COLO829 (cell line): ENCODE data around the gene CISH.

Source experiments
- DNase-seq: peaks from one replicate; pipeline ENCODE4 v3.0.0; 2012; ENCODE audit warnings: low spot score

Gene CISH

GRCh38 chr3:50637011-50637410, 25.4 kb upstream of the CISH start:
- no peak for DNase-seq

DNA sequence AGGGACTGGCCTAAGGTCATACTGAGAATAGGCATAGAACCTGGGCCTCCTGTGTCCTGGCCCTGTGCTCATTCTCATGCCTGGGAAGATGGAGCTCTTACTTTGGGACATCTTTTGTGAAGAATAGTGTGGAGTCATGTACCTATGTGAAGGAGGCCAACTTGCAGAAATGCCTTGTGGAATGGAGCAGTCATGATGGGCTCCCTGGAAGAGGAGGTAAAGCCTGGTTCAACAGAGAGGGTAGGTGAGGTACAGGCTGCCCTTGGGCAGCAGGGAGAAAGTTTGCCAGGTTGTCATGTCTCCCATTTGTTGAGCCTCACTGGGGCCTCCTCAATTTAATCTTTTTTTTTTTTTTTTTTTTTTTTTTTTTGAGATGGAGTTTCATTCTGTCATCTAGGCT, 23.5 kb upstream of the CISH start:
- DNase-seq, result no peak

DNA sequence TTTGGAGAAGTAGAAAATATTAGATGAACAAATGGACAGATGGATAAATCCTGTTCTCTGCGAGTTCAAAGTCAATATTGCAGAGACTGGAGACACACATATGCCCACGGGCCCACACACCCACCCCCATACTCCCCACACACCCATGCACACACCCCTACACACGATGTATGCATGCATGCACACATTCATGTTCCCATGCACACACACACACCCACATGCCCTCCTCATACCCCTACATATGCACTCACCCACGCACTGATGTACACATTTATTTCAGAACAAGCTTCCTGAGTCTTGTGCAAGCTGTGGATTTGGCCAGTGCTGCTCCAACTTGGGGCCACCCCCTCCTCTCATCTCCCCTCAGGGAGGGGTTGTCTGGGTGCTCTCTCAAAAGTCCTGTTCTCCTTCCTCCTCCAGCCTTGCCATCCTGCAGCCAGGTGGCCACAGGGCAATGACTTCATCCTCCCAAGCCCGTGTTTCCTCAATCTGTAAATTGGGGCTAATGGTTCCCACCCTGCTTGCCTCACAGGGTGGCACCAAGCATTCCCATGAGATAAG, 21.7 kb upstream of the CISH start:
- no peak for DNase-seq

- no peak for DNase-seq
Measured at GRCh38 chr3:50632450-50632849, 20.9 kb upstream of the CISH start.

DNA sequence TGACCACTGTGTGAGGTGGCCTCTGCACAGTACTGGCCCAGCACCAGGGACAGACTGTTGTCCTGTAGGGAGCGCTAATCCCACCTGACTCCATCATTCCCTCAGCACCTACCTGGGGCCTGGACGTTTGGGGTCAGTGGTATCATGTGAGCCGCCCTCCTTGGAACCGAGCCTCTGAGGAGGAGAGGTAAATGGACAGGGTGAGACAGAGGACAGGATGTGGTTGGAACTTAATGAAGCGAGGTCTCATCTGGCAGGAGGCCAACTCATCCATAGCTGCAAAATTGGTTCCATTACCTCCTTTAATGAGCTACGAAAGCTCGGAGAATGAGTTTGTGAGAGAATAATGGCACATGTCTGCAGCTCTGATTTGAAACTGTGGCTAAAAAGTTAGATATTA, 19.3 kb upstream of the CISH start:
- no peak for DNase-seq

- DNase-seq, result no peak
Measured at GRCh38 chr3:50630394-50630793, 18.8 kb upstream of the CISH start.

DNA sequence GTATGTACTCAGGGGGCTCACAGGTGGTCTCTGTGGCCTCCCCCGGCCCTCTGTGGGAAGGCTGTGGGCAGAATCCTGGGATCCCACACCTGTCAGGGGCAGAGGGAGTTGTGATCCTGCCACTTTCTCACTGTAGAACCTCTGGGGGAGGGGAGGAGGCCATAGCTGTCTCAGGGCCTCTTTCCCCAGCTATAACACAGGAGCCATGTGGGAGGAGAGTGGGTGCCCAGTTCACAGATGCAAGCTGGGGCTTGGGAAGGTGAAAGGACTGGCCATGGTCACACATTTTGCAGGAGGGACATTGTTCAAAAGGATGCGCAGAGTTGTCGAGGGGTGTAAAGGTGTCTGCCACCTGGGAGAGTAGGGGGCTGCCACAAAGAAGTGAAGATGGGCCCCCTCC, 17.0 kb upstream of the CISH start:
- DNase-seq, result no peak

DNA sequence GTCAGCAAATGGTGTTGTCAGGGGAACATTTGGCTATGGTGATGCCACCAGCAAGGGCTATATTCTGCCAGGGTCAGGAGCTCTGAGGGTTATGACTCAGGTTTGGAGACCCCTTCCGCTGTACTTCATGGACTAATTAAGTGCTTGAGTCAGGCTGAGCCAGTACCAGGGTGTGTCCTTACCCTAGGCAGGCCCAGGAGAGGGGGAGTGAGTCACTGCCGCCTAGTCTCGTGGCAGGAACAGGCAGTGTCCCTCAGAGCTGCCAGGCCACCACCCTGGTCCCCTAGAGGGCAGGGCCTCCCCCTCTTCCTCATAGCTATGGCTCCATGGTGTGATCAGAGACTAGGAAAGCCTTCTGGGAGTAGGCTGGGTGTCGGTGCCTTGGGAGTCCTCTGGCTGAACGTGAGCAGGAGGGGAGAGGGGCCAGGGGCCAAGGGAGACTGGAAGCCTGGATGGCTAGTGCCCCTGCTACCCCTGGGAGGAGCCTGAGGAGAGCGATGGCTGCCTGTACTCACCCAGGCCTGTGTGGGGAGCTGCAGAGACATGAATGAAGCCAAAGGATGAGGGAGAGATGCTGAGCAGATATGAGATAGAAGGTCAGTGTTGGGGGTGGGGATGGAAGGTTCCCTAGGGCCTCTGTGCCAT, 16.0 kb upstream of the CISH start:
- DNase-seq, result no peak

DNA sequence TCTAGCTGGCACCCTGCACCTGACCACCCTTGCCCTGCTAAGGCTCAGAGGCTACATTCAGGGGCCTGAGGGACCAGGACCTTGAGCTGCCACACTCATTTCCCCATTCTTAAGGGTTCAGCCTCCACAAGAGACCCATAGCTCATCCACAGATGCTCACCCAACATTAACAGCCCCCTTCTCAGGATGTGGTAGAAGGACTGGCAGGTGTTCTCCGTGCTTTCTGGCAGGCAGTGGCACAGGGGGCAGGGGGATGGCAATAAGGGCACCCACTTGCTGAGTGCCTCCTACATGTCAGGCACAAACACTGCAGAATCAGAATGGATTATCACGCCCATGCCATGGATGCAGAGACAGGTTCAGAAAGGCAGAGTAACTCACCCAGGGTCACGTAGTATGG, 14.8 kb upstream of the CISH start:
- no peak for DNase-seq

DNA sequence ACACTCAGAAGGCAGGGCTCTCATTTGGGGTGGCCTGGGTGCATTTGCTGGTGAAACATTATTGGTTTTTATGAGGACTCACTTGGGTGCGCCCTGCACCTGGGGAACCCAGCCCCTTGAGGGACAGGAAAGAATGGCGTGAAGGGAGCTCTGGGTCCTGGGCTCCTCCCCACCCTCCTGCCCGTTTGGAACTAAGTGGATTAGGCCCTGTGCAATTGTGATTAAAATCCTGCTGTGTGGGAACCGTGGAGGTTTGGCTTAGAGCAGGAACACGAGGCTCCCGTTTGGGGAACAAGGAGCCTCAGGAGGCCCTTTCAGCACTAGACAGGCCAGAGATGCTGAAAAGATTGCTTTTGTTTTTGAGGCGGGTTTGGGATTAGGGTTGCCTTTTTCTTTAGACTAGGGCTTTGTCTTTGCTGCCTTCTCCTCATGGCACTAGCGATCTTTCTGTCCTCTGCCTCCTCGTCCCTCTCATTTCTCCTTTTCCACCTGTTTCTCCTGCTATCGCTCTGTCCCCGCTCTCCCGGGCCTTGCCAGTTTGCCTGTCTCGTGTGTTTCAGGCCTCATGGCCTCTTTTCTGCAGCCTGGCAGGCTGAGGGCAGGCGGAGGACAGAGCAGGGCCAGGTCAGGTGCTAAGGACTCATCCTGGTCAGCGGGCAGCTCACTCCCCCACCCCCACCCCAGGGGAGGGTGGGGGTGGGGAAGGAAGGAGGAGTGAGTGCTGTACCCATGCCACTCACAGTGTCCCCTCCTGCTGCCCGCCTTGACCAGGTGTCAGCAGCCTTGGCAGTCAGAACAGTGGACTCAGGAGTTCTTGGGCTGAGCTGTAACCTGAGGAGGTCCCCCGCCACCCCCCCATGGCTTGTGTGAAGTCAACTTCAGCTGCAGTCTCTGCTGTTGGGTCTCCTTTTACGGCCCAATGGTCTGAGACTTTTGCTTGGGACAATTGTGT, 13.9 kb upstream of the CISH start:
- DNase-seq, result no peak

GRCh38 chr3:50624634-50625033, 13.1 kb upstream of the CISH start:
- DNase-seq, result no peak

DNA sequence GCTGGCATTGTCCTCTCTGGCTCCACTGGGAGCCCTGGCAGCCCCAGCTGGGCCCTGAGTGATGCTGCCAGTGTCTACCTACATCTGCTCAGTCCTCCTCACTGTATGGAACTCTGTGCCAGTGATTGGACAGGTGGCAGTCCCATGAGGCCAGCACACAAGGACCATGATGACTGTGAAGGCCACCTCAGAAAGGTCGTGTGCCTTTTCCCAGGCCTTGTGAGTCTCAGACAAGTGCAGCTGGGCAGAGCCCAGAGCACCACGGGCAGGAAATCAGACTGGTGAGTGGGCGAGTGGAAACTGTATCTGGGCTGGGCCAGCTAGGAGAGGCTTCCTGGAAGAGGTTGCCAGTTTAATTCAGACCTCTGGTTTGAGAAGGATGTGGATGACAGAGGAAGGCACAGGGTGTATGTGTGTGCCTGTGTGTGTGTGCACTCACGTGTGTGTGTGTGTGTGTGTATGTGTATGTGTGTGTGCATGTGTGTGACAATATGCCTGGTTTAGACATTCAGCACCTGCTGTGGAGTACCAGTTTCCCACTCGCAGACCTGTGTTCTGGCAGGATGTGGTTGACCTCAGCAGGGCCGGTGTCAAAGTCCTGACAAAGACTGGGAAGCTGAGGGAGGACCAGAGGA, 12.4 kb upstream of the CISH start:
- DNase-seq, result no peak

- DNase-seq, result no peak
Measured at GRCh38 chr3:50622881-50623280, 11.3 kb upstream of the CISH start.

- no peak for DNase-seq
Measured at GRCh38 chr3:50620820-50621219, 9.2 kb upstream of the CISH start.

DNA sequence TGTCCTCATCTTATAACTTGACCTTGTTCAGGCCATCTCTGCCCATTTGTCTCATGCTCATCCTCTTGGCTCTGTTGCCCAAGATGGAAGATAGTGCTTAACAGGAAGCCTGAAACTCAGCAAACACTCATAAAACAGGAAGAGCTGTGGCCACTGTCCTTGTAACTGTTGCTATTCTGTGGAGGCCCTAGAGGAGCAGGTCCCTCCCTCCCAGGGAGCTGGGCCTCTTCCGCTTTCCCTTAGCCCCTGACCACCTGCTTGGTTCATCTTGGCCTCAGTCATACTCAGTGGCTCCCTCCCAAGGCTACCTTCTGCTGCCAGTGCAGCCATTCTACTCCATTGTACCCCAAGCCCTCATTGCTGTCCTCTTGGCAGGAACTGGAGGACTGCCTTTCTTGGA, 8.8 kb upstream of the CISH start:
- no peak for DNase-seq

DNA sequence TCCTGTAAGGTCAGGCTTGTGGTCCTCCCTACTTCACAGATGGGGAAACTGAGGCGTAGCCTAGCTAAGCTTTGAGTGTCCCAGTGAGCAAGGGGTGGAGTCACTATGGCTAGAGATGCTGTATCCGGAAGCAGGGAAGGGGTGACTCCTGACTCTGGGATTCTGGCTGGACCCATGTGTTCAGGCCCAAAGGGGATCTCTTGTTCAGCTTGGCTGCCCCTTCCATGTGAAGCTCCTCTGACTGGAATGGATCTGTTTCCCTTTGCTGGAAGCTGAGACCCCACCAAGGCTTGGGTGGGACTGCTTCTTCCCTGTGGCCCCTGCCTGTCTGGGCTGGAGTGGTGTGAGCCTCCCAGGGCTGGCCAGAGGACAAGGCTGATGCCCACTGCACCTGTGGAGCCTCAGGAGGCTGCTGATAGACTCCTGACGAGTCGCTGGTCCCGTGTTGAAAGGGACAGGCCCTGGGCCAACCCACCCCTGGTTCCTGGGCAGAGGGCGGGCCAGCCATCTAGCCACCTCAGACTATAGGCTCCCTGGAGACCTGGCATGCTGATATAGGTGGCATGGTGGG, 6.4 kb upstream of the CISH start:
- no peak for DNase-seq

GRCh38 chr3:50617096-50617791, 5.7 kb upstream of the CISH start, which contains the start of gene MAPKAPK3:
Gene MAPKAPK3 (plus strand): TSS chr3:50617151. CDS start chr3:50617566, 415 bp downstream.
- no peak for DNase-seq

DNA sequence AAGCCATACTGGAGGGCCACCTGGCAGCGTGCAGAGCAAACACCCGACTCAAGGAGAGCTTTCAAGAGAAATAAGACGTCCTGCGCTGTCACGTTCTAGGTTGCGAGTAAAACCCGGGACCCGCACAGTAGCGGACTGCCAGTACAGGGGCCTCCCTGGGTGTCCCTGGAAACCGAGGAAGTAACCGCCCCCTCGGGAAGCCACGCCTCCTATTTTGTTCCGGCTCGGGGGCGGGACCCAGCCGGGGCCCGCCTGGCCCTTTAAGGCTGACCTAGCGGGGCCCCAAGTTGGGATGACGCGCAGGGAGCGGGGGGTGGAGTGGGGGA, 5.2 kb upstream of the CISH start:
- peak; percentile 97 for DNase-seq

DNA sequence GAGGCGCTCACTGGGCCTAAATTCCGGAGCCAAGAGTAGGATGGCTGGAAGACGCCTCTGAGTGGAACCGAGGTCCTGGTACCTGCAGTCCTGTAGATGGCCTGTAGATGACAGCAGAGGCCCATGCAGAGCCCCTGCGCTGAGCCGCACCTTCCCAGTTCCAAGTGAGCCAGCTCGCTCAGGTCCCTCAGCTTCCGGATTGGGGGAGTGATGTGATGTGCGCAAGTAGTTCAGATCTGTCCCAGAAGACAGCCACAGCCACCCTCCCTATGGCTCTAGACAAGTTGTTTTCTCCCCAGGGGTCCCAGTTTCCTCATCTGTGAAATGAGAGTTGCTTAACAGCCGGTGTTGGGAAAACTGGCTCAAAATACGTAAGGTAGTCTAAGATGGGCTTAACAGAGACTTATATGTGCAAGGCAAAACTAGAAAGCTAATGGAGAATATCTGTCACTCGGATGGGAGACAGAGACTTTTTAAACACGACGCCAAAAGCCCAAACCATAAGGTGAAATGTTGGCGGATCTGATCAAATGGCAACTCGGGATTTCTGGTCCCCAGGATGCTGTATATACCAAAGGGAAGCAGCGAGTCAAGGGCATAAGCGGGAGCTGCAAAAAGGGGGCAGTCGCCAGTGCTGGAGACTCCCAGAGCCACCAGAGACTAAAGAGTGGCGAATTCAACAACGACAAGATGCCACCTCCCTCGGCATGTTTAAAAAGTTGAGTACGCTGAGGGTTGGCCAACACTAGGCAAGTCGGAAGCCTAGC, 4.6 kb upstream of the CISH start:
- DNase-seq, result peak; percentile 97

DNA sequence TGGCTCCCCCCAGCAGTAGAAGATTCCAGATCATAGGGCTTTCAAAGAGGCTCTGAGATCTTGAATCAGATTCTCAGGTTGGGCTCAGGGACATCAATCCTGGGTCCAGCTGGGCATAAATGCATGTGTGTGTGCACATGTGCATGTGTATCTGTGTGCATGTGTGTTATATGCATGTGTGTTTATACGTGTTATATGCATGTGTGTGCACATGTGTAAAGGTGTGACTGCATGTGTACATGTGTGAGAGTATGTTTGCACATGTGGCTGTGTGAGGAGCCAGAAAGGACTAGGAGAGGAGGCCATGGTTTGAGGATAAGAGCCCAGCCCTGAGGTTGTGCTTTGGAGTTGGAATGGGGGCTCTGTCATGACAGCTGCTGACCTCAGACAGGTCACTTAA, 3.6 kb upstream of the CISH start:
- no peak for DNase-seq
